Muscle of leg (tissue), 11 donors: ENCODE measurements around the gene HMGCS2. TPM values are rescaled to one million over a fixed set of nuclear protein-coding genes. Genes with fewer than 3 reads are reported as not detected.

Experiments used
- DNase-seq: peaks from one replicate; pipeline ENCODE4 v3.0.0; 2013
- H3K27ac ChIP-seq: one replicate; pipeline ENCODE4 v1.5.1; 2013; ENCODE audit warnings: mild to moderate bottlenecking, low read length, control low read depth
- H3K27me3 ChIP-seq: one replicate; pipeline ENCODE4 v1.6.1; 2013; ENCODE audit warnings: low read length; ENCODE audit not compliant: control insufficient read depth, insufficient read depth
- H3K36me3 ChIP-seq: one replicate; pipeline ENCODE4 v1.6.1; 2013; ENCODE audit warnings: low read length; ENCODE audit not compliant: control insufficient read depth, insufficient read depth
- H3K4me1 ChIP-seq: one replicate; pipeline ENCODE4 v1.6.1; 2013; ENCODE audit warnings: low read length; ENCODE audit not compliant: control insufficient read depth, insufficient read depth
- H3K4me3 ChIP-seq: one replicate; pipeline ENCODE4 v1.5.1; 2013; ENCODE audit warnings: low read length, control low read depth
- H3K9me3 ChIP-seq: replicated peaks from 2 replicates; pipeline ENCODE4 v1.6.1; 2013; ENCODE audit warnings: low read depth, low read length; ENCODE audit not compliant: control insufficient read depth
- WGBS: methylation state at CpG from one replicate; pipeline ENCODE4 v1.1.5; 2013; ENCODE audit warnings: missing lambda C conversion rate; ENCODE audit not compliant: insufficient coverage; 5-methylcytosine and 5-hydroxymethylcytosine counted together
- polyA plus RNA-seq, 8 donors: library from polyadenylated mRNA; unstranded; fragments of 120-200 nt; gene quantifications; one replicate each; pipeline versions ENCODE4 v1.2.1 to v1.2.3, GENCODE V29; 2013; ENCODE audit warnings: inconsistent platforms in 1 of 8, low replicate concordance in 1 of 8; ENCODE audit not compliant: insufficient read length in 8 of 8, insufficient read depth in 1 of 8
- total RNA-seq: library from RNA; stranded (reverse); fragments of 120-200 nt; gene quantifications from one replicate; pipeline ENCODE4 v1.2.4, GENCODE V29; 2013

Gene HMGCS2
- total and polyA plus RNA-seq, 9 donors: 0.13 to 2.9 (median 1.2) TPM; not detected in 4

- WGBS: 82% methylated on average over 4 of the region's 7 CpGs
- no peaks in the 10 kb centered on the region for H3K27me3 ChIP-seq
- peaks cover 27% of the 10 kb centered on the region for H3K4me1 ChIP-seq
- no peak overlapping the region for H3K27ac ChIP-seq
- H3K4me3 ChIP-seq: no peak overlapping the region
- H3K9me3 ChIP-seq: no peaks in the 10 kb centered on the region
- DNase-seq: no peak
- H3K36me3 ChIP-seq: peaks cover 55% of the 10 kb centered on the region
Measured at GRCh38 chr1:119742677-119743076, 26.0 kb downstream of the HMGCS2 start.

- Histone ChIP-seq H3K36me3 (peaks cover 57% of the 10 kb centered on the region), H3K27me3 (no peaks in the 10 kb centered on the region), H3K27ac (no peak overlapping the region), H3K4me3 (no peak overlapping the region), H3K9me3 (no peaks in the 10 kb centered on the region), H3K4me1 (peaks cover 32% of the 10 kb centered on the region)
- WGBS: 76% methylated on average over 3 of the region's 7 CpGs
- DNase-seq: no peak
Measured at GRCh38 chr1:119742202-119742601, 26.5 kb downstream of the HMGCS2 start.

GRCh38 chr1:119740896-119741780, 27.6 kb downstream of the HMGCS2 start:
- Histone ChIP-seq H3K4me3 (no peak overlapping the region), H3K4me1 (peaks cover 43% of the 10 kb centered on the region), H3K36me3 (peaks cover 68% of the 10 kb centered on the region), H3K27me3 (no peaks in the 10 kb centered on the region), H3K27ac (no peak overlapping the region), H3K9me3 (no peaks in the 10 kb centered on the region)
- no peak for DNase-seq
- 87% methylated on average over 13 of the region's 13 CpGs for WGBS

- Histone ChIP-seq H3K9me3 (no peaks in the 10 kb centered on the region), H3K4me1 (peaks cover 47% of the 10 kb centered on the region), H3K4me3 (no peak overlapping the region), H3K27ac (no peak overlapping the region), H3K36me3 (peaks cover 76% of the 10 kb centered on the region), H3K27me3 (no peaks in the 10 kb centered on the region)
- no peak for DNase-seq
- 100% methylated on average over 2 of the region's 2 CpGs for WGBS
Measured at GRCh38 chr1:119740261-119740660, 28.4 kb downstream of the HMGCS2 start.

GRCh38 chr1:119739150-119739549, 29.6 kb downstream of the HMGCS2 start:
- 73% methylated on average over 4 of the region's 6 CpGs for WGBS
- Histone ChIP-seq H3K9me3 (no peaks in the 10 kb centered on the region), H3K27ac (no peak overlapping the region), H3K4me3 (no peak overlapping the region), H3K36me3 (peaks cover 83% of the 10 kb centered on the region), H3K27me3 (no peaks in the 10 kb centered on the region), H3K4me1 (peaks cover 47% of the 10 kb centered on the region)
- no peak for DNase-seq

GRCh38 chr1:119738100-119738720, 30.5 kb downstream of the HMGCS2 start:
- DNase-seq: no peak
- peaks cover 40% of the 10 kb centered on the region for H3K4me1 ChIP-seq
- 52% methylated on average over 3 of the region's 7 CpGs for WGBS
- H3K36me3 ChIP-seq: peaks cover 81% of the 10 kb centered on the region
- no peak overlapping the region for H3K27ac ChIP-seq
- H3K9me3 ChIP-seq: no peaks in the 10 kb centered on the region
- no peaks in the 10 kb centered on the region for H3K27me3 ChIP-seq
- no peak overlapping the region for H3K4me3 ChIP-seq

- H3K27me3 ChIP-seq: no peaks in the 10 kb centered on the region
- H3K4me1 ChIP-seq: peaks cover 34% of the 10 kb centered on the region
- no peaks in the 10 kb centered on the region for H3K9me3 ChIP-seq
- WGBS: 47% methylated on average over 15 of the region's 16 CpGs
- H3K36me3 ChIP-seq: peaks cover 75% of the 10 kb centered on the region
- H3K4me3 ChIP-seq: no peak overlapping the region
- peak overlapping the region; percentile 31 for H3K27ac ChIP-seq
- peak; percentile 54 for DNase-seq
Measured at GRCh38 chr1:119737040-119737682, 31.5 kb downstream of the HMGCS2 start.

- no peaks in the 10 kb centered on the region for H3K27me3 ChIP-seq
- no peak overlapping the region for H3K4me3 ChIP-seq
- WGBS: no CpG with 5 or more reads among the region's 2 CpGs
- DNase-seq: no peak
- H3K27ac ChIP-seq: no peak overlapping the region
- H3K4me1 ChIP-seq: peaks cover 33% of the 10 kb centered on the region
- no peaks in the 10 kb centered on the region for H3K9me3 ChIP-seq
- H3K36me3 ChIP-seq: peaks cover 75% of the 10 kb centered on the region
Measured at GRCh38 chr1:119736649-119737039, 32.1 kb downstream of the HMGCS2 start.

- H3K27me3 ChIP-seq: no peaks in the 10 kb centered on the region
- 98% methylated on average over 9 of the region's 14 CpGs for WGBS
- peaks cover 72% of the 10 kb centered on the region for H3K36me3 ChIP-seq
- peaks cover 33% of the 10 kb centered on the region for H3K4me1 ChIP-seq
- no peaks in the 10 kb centered on the region for H3K9me3 ChIP-seq
- no peak overlapping the region for H3K4me3 ChIP-seq
- DNase-seq: no peak
- H3K27ac ChIP-seq: no peak overlapping the region
Measured at GRCh38 chr1:119735217-119735616, 33.5 kb downstream of the HMGCS2 start.

GRCh38 chr1:119733754-119734153, 35.0 kb downstream of the HMGCS2 start:
- Histone ChIP-seq H3K9me3 (no peaks in the 10 kb centered on the region), H3K27ac (no peak overlapping the region), H3K27me3 (no peaks in the 10 kb centered on the region), H3K4me1 (peaks cover 33% of the 10 kb centered on the region), H3K4me3 (no peak overlapping the region), H3K36me3 (peaks cover 76% of the 10 kb centered on the region)
- no peak for DNase-seq
- WGBS: 76% methylated on average over 1 of the region's 3 CpGs
